DOHH2 (cell line): Measurements from ENCODE around the gene POR.

Experiments
- H3F3A ChIP-seq: fragments of 200-600 bp; sonication (generic), shearing (Covaris generic); 2 replicates; pipeline ENCODE4 v1.6.0; 2016; ENCODE audit warnings: antibody characterized with exemption, mild to moderate bottlenecking; ENCODE audit not compliant: control insufficient read depth, insufficient read depth
- H3K27ac ChIP-seq: fragments of 200-600 bp; sonication (generic); 2 replicates; pipeline ENCODE4 v1.5.1; 2014; ENCODE audit warnings: low read depth, mild to moderate bottlenecking, low read length, moderate library complexity
- H3K27me3 ChIP-seq: fragments of 200-600 bp; sonication (generic); 2 replicates; pipeline ENCODE4 v1.6.1; 2014; ENCODE audit warnings: mild to moderate bottlenecking, low read length, mixed read lengths; ENCODE audit not compliant: control insufficient read depth
- H3K36me3 ChIP-seq: fragments of 200-600 bp; sonication (generic); 2 replicates; pipeline ENCODE4 v1.6.1; 2014; ENCODE audit warnings: mild to moderate bottlenecking, low read length, moderate library complexity, mixed read lengths; ENCODE audit not compliant: control insufficient read depth
- H3K4me1 ChIP-seq: fragments of 200-600 bp; sonication (generic); 2 replicates; pipeline ENCODE4 v1.6.1; 2014; ENCODE audit warnings: mild to moderate bottlenecking, low read length, mixed read lengths; ENCODE audit not compliant: control insufficient read depth
- H3K4me2 ChIP-seq: fragments of 200-600 bp; sonication (generic); 2 replicates; pipeline ENCODE4 v1.6.0; 2014; ENCODE audit warnings: mild to moderate bottlenecking, low read length, moderate library complexity
- H3K4me3 ChIP-seq: fragments of 200-600 bp; sonication (generic); 2 replicates; pipeline ENCODE4 v1.5.1; 2014; ENCODE audit warnings: mild to moderate bottlenecking, low read length, mixed read lengths
- H3K79me2 ChIP-seq: fragments of 200-600 bp; sonication (generic); 2 replicates; pipeline ENCODE4 v1.6.1; 2014; ENCODE audit warnings: mild to moderate bottlenecking, low read length, mixed read lengths; ENCODE audit not compliant: control insufficient read depth
- H3K9me2 ChIP-seq: fragments of 200-600 bp; sonication (generic); replicated peaks from 2 replicates; pipeline ENCODE4 v1.6.1; 2014; ENCODE audit warnings: mild to moderate bottlenecking, low read length, mixed read lengths; ENCODE audit not compliant: control insufficient read depth
- H3K9me3 ChIP-seq: fragments of 200-600 bp; sonication (generic); 2 replicates; pipeline ENCODE4 v1.6.1; 2014; ENCODE audit warnings: antibody characterized with exemption, low read length, mixed read lengths; ENCODE audit not compliant: control insufficient read depth, insufficient read depth
- H4K20me1 ChIP-seq: fragments of 200-600 bp; sonication (generic); 2 replicates; pipeline ENCODE4 v1.6.0; 2014; ENCODE audit warnings: low read depth, mild to moderate bottlenecking, antibody characterized with exemption, low read length, moderate library complexity; ENCODE audit not compliant: control insufficient read depth, insufficient read depth
- EZH2phosphoT487 ChIP-seq: fragments of 200-600 bp; sonication (generic); IDR thresholded peaks from 2 replicates; pipeline ENCODE4 v1.6.1; 2017; ENCODE audit warnings: borderline replicate concordance, mild to moderate bottlenecking, antibody characterized with exemption, low read length, moderate library complexity, mixed read lengths
- TF ChIP-seq, protein P1 (sequence below): fragments of 200-600 bp; sonication (generic); IDR thresholded peaks from one replicate; pipeline ENCODE4 v1.5.1; 2014; ENCODE audit warnings: antibody characterized with exemption, mild to moderate bottlenecking, low read depth, low read length; ENCODE audit not compliant: poor library complexity, severe bottlenecking

The POR gene

DNA sequence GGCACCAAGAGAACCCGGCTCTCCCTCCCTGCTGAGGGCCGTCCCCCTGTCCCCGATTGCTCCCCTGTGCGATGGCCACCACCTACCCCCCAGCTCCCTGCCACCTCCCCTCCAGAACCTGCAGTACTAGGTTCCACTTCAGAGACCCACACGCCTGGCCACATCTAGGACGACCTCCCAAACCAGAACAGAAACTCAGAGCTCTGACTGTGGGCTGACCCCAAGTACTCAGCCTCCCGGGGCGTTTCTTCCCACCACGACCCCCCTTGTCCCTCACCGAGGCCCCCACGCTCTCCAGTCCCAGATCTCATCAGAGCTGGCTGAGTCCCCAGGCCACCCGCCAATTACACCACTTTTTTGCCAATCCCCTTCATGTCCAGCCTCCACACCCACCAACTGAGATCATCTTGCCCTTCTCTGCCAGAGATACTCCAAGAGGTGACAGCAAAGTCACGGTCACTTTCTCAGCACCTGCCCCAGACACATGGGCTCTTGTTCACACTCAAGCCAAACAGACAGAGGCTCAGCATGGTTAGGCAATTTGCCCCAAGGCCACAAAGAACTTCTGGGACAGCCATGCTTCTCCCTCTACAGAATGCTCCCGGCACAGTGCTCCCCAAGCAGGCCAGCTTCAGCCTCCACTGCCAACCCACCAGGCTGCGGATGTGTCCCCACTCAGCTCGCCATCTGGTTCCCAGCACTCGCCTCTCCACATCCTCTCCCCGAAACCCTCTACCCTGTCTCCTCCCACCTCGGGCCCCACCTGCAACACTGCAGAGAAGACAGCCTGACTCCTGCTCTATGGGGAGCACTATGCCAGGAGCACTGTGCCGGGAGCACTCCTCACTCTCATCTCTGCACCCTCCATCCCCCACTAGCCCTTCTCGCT, 74.8 kb downstream of the POR start:
- no peaks in the 10 kb centered on the region for H3F3A ChIP-seq
- H3K79me2 ChIP-seq, result no peaks in the 10 kb centered on the region
- H3K27ac ChIP-seq, result no peak overlapping the region
- peaks cover 11% of the 10 kb centered on the region for H3K4me1 ChIP-seq
- H3K36me3 ChIP-seq, result peaks cover 14% of the 10 kb centered on the region; the same call in 1 of the 2 replicates
- no peaks in the 10 kb centered on the region; the same call in 1 of the 2 replicates for H4K20me1 ChIP-seq
- H3K4me3 ChIP-seq, result no peak overlapping the region
- H3K9me3 ChIP-seq, result no peaks in the 10 kb centered on the region
- no peak overlapping the region for H3K4me2 ChIP-seq
- H3K9me2 ChIP-seq, result no peaks in the 10 kb centered on the region
- TF ChIP-seq EZH2phosphoT487, result no peak
- TF ChIP-seq, protein P1, sequence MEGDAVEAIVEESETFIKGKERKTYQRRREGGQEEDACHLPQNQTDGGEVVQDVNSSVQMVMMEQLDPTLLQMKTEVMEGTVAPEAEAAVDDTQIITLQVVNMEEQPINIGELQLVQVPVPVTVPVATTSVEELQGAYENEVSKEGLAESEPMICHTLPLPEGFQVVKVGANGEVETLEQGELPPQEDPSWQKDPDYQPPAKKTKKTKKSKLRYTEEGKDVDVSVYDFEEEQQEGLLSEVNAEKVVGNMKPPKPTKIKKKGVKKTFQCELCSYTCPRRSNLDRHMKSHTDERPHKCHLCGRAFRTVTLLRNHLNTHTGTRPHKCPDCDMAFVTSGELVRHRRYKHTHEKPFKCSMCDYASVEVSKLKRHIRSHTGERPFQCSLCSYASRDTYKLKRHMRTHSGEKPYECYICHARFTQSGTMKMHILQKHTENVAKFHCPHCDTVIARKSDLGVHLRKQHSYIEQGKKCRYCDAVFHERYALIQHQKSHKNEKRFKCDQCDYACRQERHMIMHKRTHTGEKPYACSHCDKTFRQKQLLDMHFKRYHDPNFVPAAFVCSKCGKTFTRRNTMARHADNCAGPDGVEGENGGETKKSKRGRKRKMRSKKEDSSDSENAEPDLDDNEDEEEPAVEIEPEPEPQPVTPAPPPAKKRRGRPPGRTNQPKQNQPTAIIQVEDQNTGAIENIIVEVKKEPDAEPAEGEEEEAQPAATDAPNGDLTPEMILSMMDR, result no peak
- H3K27me3 ChIP-seq, result no peaks in the 10 kb centered on the region

DNA sequence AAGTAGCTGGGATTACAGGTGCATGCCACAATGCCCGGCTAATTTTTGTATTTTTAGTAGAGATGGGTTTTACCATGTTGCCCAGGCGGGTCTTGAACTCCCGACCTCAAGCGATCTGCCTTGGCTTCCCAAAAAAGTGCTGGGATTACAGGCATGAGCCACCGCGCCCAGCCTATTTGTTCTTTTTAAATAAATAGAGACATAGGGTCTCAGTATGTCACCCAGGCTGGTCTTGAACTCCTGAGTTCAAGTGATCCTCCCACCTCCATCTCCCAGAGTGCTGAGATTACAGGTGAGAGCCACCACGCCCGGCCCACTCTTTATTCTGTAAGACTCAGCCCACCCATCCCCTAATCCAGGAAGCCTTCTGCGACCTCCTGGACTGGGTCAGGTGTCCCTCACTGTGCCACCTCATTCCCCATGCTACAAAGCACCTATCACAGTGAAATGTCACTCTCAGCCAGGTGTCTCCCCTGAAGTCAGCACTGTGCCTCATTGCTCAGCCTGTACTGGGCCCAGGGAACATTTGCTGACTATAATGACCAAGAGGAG, 76.7 kb downstream of the POR start:
- H3K4me1 ChIP-seq, result peaks cover 14% of the 10 kb centered on the region
- H3K9me3 ChIP-seq, result no peaks in the 10 kb centered on the region
- H3K4me2 ChIP-seq, result no peak overlapping the region
- H3K9me2 ChIP-seq, result no peaks in the 10 kb centered on the region
- peaks cover 15% of the 10 kb centered on the region for H3K36me3 ChIP-seq
- no peaks in the 10 kb centered on the region for H3K27me3 ChIP-seq
- no peak overlapping the region for H3K27ac ChIP-seq
- H3F3A ChIP-seq, result no peaks in the 10 kb centered on the region
- H4K20me1 ChIP-seq, result no peaks in the 10 kb centered on the region; the same call in 1 of the 2 replicates
- no peak for TF ChIP-seq EZH2phosphoT487
- TF ChIP-seq, protein P1, result no peak
- no peaks in the 10 kb centered on the region for H3K79me2 ChIP-seq
- H3K4me3 ChIP-seq, result no peak overlapping the region

DNA sequence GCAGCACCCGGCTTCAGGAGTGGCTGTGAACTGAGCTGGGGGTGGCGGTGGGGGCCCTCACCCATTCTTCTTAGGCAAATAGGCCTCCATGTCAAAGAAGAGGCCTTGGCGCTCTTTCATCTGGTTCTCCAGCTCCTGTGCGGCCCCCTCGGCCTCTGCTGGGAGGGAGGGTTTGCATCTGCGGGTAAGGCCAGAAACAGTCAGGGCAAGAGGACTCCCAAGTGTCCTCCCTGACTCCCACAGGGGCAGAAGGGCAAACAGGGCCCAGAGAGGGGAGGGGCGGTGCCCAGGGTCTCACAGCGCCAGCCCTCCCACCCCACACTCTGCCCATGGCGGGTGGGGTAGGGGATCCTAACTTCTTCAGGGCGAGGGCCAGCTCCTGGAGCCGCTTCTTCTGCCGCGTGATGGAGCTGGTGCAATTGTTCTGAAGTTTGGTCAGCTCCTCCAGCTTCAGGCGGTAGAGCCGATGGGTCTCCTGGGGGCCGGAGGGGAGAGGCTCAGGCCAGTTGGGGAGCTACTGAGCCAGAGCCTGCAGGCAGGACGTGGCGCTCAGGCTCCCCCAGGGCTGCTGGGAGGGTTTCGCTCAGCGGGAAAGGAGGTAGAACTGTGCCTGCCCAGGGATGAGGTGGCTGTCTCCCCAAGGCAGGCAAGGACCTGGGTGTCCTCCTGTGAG, 77.3 kb downstream of the POR start:
- Histone ChIP-seq H3K4me2 (no peak overlapping the region), H3K9me3 (no peaks in the 10 kb centered on the region), H3K4me1 (peaks cover 17% of the 10 kb centered on the region)

More for the DNA sequence above, 77.3 kb downstream of the POR start:
- Histone ChIP-seq H3K36me3 (peaks cover 15% of the 10 kb centered on the region), H3F3A (no peaks in the 10 kb centered on the region), H3K9me2 (no peaks in the 10 kb centered on the region), H3K79me2 (no peaks in the 10 kb centered on the region), H4K20me1 (no peaks in the 10 kb centered on the region; the same call in 1 of the 2 replicates), H3K4me3 (no peak overlapping the region), H3K27me3 (no peaks in the 10 kb centered on the region), H3K27ac (no peak overlapping the region)
- TF ChIP-seq EZH2phosphoT487, result no peak
- TF ChIP-seq, protein P1, result no peak
